Fibroblast of skin of right biceps (primary cell): ENCODE results near the gene HOXB6.

Source experiments
- DNase-seq: peaks from one replicate; pipeline ENCODE4 v3.0.0-alpha.2; 2013

Gene HOXB6

DNA sequence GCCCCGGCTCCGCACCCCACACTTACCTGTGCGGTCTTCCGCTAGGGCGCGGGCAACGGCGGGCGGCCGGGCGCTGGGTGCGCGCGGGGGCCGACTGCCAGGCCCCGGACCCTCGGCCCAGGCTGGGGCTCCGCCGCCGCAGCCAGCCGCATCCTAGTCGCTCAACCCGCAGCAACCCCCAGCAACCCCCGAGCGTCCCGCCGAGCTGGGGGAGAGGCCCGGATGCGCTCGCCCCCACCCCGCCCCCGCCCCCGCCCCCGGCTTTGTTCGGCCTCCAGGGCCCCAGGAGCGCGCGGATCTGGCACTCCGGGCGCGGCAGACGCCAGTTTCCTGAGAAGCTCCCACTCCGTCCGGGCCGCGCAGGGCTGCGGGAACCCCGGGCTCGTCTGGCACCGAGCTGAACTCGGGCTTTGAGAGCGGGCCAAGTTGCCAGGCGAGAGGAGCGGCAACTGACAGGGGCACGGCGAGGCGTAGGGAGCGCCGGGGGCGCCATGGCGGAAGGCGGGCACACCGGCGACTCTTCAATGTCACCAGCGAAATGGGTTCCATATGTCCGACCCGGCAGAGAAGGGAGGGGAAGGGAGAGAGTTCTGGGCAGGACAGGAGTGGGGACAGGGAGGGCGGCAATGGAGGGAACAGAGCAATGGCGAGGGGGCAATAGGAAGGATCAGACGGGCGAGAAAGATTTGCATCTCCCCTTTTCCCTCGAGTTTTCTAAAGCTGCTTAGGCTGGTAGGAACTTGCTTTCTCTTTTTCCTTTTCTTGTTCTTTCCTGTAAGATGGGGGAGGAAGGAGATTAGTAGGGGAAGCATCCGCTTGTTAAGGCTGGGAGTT, 40.4 kb downstream of the HOXB6 start:
- DNase-seq = peak; percentile 57

DNA sequence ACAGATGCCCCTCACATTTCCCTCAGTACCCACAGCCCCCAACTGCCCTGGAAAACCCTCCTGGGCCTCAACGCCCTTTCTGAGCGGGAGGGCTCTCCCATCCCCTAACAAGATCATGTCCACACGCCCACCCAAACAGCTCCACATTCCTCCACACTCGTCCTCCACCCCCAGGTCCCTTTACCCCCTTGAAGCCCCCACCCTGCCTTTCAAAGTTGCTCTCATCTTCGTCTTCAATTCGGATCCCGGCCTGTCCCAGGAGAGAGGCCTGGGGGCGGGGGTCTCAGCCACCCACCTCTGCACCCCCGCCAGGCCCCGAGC, 41.0 kb downstream of the HOXB6 start:
- DNase-seq = no peak

DNA sequence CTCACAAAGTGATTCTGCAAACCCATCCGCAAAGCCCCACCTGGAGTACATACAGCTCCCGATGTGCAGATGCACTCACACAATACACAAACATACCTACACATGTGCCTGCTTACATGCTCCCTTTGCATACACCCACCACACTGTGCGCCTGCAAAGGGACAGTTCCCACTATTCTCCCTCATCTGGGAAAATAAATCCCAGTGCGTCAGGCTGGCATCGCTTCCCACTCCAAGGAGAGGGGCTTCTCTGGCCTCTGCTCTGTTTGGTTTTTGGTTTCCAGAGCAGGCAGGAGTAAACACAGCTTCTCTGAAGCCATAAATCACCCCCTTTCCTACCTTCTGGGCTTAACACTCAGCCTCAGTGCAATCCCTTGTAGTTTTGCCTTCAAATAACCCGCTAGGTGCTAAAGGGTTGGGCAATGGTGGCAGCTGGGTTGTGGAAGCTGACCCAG, 41.4 kb downstream of the HOXB6 start:
- DNase-seq = peak; percentile 58

DNA sequence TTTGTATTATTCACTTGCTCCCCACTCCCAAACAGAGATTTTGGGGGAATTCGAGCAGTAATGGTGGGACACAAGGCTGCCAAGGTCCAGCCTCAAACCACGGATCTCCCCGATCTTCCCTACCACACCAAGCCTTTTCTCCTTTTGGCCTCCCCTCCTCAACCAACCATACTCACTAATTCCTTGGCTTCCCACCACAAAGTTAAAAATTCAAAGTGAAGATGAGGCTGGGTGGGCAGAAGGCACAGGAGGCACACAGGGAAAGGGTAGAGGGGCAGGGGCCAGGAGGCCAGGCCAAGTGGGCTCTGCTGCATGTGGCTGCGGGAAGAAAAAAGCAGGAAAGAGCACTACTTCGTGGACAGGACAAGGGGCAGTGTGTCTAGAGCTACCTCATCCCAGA, 41.9 kb downstream of the HOXB6 start:
- no peak for DNase-seq

DNA sequence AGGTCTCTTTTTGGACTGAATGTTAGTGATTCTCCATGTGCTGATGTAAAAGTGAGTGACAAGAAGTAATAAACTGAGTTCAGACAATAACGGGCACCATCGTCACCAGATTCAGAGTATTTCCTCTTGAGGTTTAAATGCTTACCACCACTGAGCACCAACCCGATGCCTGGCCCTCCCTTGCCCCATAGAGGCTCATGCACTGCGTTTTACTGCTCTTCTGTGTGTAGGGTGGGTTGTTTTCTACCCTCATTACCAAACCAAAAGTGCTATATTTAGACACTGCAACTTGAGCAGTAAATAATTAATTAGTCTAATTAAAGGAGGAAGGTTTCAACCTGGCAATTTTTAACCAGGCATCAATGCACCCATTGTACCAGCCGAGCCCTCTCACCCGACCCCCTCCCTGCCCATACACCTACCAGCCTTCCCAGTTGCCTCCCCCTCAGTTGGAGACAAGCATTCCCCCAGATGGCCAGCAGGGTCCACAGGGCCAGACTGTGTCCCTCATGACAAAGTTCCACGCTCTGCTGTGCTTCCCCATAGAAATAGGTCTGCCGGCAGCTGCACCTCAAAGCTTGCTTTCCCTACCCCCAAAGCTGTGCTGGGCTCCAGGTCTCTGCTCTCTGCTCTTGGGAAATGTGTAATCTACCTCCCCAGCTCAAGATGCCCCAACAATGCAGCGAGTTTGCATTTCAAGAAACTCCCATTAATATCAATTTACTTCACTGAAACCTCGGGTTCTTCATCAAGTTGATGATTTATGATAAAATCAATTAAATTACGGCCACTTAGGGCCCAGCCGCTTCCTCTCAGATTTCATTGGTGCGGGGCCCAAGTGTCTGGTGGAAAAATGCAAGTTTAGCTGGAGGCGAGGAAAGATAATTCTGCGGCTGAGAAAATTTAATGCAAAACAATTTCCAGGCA, 42.6 kb downstream of the HOXB6 start:
- DNase-seq = peak; percentile 89

DNA sequence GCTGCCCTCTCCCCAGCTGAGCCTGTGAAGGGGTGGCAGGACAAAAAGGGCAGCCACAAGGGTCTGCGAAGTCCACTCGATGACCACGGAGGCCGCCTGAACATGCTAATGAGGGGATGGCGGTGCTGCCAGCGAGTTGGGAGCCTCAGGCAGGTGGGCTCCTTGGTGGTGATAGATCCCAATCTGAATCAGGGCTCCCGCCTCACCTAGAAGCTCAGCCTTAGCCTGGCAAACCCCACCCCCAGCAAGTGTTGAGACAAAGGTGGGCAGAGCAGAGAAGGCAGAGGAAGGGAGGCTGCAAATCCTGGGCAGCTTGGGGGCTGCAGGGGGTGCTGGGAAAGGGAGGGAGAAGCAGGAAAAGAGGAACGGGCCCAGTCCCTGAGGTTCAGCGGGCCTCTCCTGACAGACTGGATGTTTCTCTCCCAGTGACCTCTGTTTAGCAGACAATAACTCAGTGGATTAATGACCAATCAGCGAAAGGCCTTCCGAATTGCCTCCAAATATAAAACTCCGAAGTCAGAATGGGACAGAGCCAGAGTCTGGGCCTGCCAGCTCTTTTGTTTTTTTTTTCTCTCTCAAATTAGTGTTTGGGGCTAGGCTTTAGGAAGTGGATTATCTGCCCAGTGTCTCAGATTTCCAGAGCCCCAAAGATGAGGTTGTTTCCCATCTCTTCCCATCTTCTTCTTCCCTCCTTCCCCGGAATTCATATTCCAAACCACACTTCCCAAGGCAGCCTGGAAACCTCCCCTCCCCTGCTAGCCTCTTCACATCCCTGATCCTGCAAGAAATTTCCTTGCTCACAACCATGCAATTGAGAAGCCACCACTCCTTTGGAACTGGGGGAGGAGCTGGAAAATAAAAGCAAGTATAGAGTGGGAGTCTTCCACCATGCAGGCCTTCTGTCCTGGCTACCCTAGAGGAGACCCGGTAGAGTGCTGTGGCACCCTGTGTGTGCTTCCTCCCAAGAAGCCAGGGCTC, 44.7 kb downstream of the HOXB6 start:
- DNase-seq = peak; percentile 75

DNA sequence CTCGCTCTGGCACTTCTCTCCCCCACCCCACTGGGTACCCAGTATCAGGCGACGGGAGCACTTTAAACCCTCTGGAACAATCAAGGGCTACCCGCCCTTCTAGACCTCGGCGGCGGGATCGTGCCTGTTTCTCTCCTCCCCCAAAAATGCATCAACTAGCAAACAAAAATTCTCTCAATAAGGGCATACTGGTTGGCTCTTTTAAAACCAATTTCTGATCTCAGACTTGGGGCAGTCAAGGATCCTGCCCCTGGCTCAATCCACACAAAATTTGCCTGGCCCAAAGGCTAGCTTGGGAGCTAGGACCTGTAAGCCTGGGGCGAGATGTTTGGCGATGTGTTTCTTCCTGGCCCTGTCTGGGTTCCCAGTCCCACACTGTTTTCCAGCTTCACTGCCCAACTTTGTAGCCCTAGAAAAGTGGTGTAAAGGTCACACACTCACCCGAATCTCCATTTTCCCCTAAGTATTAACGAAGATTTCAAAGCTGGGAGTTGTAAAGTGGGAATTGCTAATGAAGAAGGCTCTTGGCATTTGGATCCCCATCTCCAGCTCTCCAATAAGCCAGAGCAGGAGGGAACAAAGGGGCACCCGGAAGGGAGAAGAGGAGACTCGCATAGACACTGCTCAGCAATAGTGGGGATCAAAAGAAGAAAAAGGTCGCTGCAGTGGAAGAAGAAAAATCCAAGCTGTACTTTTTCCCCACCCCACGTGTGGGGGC, 45.5 kb downstream of the HOXB6 start:
- no peak for DNase-seq

DNA sequence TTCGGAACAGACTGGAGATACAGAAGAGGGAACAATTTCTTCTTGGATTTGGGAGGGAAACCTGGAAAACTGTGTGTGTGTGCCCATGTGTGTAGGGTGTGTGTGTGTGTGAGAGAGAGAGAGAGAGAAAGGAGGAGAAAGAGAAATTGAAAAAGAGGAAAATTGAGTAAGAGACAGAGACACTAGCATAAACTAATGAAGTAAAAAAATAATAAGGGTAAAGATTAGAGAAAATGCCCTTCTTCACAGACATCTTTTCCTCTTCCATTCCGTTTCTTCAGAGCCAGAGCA, 46.0 kb downstream of the HOXB6 start:
- DNase-seq = no peak

DNA sequence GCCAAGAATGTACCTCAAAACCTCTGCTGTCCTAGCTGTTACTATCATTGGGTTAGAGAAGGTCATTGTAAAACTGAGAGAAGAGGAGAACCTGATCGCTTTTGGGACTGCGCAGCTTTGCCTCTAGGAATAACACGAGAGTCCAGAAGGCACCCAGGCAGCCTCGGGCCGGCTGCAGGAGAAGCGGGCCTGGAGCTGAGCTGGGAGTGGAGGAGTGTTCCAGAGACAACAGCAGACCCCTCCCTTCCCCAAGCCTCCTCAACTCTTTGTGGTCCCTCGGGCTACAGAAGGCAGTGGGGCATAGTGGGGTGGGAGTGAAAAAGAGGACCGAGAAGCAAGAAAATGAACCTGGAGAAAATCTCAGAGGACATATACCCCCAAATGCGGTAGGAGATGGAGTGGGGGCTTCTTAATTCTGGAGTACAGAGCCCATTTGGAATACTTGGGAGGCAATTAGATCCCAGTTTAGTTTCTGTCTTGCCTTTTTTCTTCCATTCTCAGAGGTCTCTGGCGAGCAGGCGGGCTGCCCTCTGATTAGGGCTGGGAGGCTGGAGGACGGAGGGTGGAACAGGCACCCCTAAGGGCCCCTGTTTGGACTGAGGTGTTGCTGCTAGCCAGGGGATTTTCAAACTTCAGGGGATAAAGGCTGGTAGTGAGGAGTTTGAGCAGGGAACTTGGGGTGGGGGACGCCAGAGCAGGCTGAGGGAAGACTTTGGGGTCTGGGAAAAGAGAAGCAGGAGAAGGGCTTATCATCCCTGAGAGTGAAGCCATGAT, 46.5 kb downstream of the HOXB6 start:
- no peak for DNase-seq

DNA sequence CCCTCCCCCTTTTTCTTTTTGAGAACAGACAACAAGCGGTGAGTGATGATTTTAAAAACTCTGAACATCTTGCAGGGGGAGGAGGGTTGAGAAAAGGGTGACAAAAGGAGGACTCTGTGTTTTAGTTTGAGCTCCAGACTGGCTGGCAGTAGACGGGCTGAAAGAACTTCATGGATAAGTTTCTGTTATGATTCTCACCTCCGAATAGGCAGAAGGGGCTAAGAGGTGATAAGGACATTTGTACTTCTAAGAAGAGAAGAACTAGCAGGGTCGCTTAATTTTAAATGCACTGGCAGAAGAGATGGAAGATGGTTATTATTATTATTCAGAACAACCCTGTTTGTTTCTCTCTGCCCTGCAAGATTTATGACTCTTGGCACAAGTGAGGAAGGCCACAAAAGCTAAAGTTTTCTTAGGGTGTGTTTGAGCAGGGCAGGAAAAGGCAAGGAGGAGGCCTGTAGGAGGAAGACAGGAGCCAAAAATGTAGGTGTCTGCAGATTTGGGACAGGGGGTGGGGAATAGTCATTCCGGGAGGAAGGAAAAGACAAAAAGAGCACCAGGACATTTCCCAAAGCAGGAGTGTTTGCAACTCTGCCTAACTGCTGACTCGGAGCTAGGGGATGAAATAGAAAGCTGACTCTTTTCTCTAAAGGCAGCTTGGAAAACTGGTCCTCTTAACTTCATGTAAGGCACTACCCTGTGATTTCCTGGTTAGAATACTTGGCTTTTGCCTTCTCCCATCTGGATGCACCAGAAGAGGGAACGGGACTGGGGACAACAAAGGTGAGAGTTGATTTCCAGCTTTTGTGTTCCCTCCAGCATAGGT, 48.0 kb downstream of the HOXB6 start:
- DNase-seq = peak; percentile 67

DNA sequence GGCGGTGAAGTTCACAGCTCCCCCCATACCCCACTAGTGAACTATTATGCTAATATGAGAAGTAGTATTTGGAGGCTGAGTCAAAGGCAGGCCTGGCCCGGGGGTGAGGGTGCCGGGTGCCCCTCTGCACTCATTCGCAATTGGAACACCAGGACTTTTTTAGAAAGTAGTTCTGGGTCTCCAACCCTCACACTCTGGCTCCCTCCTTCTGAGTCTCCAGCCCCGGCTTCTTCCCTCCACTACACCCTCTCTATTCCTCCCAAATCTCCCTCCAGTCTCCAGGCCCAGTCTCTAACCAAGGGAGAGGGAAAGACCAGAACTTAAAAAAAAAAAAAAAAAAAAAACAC, 48.6 kb downstream of the HOXB6 start:
- no peak for DNase-seq

DNA sequence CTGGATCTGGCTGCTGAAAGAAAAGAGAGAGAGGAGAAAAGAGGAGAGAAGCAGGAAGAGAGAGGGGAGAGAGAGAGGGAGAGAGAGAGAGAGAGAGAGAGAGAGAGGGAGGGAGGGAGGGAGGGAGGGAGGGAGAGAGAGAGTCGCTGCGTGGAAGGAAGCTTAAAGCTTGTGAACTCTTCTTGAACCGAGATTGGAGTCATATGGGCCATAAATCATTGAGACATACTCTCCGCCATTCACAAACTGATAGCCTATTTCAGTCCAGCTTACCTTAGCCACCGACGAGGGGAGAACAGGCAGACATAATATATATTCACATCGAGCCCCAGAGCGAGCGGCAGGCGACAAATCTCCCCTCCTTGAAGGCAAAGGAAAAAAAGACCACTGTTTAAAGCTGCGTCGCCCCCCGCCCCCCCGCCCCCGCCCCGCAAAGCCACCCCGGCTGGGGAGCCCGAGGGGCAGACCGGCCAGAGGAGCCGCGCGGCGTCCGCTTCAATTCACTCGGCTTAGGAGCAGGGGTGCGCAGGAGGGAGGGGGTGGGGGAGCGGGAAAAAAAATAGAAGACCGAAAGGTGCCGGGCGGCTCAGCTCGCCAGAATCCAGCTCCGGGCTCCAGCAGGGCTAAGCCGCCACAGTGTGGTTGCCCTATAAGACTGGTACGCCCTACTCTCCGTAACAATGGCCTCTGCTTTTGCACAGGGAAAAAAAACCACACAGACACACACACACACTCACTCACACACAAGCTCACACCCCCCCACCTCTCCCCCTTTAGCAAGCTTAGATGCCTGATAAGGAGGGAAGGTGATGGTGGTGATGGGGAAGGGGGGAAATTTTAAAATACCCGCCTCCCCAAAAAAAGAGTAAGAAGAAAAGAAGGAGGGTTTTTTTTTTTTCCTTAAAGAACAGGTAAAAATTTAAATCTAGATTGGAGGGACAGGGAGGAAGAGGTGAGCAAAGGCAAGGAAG, 49.2 kb downstream of the HOXB6 start:
- peak; percentile 98 for DNase-seq

DNA sequence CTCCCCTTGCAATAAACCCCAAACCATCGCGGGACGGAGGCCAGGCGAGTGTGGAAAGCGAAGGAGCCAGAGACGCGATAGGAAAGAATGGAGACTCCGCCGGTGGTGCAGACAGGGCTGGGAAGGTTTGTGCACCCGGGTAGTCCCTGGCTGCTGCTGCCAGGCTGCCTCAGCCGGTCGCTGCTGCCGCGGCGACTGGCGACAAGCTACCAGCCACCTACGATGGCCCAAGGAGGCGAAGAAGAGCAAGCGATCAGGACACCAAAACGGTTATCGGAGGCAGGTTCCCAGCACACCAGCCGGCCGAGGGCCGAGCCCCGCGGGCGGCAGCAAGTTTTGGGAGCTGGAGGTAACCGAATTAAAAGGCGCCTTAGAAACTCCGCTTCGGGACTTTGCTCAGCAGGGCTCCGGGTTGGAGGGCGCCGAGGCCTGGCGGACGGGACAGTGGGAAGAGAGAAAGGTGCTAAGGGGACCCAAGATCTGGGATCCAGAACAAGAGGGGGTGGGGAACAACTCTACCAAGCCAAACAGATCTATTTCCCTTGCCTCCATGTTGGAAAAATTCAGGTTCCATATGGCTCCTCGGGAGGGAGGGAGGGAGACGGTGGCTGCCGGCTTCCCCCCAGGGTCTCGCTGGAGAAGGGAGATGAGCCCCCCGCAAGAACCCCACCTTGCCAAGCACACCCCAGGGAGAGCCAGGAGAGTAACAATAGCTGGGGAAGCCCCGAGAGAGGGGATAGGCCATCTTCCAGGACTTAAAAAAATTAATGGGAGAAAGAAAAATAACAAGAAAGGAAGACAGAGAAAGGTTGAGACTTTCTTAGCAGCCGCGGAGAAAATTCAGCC, 50.2 kb downstream of the HOXB6 start:
- peak; percentile 45 for DNase-seq

DNA sequence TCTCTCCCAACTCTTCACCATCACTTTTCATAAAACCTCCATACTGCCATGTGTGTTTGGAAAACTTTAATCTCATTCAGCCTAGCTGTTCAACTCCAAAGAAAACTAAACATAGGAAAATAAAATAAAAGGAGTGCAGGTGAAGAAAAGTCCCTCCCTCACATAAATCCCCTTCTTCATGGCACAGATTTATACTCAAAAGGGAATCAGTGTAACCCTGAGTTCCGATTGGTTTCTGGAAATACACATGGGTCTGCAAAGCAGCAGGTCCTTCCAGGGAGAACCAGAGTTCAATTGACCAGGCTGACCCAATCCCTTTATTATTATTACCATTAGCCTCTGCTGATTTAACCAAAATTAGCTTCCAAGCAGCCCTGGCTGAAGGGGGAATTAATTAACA, 51.0 kb downstream of the HOXB6 start:
- peak; percentile 17 for DNase-seq

DNA sequence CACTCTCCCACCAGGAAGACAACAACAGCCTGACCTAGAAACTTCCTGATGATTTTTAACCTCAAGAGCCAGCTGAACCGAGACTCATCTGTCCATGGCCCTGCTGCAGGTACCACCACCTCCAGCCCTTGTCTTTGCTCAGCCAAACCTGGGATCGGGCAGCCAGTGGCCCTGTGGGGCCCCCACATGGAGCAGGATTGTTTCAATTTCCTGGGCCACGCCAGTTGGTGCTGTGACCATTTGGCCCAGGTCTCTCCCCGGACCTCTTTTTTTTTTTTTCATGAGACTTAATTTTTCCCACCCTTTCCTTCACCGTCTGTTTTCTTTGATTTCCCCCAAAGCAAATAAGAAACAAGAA, 51.6 kb downstream of the HOXB6 start:
- no peak for DNase-seq

DNA sequence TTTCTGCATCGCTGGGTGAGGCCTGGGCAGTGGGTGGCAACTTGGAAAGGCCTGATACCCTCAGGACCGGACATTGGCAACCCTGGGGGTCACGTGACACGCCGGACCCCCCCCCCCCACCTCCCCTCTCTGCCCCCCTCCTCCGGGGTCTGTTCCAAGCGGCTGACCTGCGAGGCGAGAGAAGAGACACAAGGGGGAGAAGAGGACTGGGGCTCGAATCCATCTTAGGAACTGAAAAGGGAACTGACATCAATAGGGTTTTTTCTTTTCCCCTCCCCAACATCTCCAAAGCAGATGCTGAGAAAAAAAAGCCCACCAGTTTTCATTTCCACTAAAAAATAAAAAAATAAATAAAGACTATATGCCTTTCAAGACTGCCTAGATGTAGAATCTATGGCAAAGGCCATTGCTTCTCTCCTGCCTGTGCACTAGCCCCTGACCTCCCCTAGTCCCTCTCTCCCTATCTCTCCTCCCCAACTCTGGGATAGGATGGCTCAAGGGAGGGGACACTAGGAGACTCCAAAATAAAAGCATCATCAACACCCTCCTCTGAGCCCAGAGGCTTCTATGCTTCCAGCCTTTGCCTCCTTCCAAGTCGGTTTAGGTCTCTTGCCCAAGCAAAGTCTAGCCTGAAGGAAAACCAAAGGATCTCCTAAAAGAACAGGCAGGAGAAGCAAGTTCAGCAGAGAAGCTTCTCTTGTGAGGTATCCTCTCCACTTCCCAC, 52.2 kb downstream of the HOXB6 start:
- DNase-seq = peak; percentile 66

DNA sequence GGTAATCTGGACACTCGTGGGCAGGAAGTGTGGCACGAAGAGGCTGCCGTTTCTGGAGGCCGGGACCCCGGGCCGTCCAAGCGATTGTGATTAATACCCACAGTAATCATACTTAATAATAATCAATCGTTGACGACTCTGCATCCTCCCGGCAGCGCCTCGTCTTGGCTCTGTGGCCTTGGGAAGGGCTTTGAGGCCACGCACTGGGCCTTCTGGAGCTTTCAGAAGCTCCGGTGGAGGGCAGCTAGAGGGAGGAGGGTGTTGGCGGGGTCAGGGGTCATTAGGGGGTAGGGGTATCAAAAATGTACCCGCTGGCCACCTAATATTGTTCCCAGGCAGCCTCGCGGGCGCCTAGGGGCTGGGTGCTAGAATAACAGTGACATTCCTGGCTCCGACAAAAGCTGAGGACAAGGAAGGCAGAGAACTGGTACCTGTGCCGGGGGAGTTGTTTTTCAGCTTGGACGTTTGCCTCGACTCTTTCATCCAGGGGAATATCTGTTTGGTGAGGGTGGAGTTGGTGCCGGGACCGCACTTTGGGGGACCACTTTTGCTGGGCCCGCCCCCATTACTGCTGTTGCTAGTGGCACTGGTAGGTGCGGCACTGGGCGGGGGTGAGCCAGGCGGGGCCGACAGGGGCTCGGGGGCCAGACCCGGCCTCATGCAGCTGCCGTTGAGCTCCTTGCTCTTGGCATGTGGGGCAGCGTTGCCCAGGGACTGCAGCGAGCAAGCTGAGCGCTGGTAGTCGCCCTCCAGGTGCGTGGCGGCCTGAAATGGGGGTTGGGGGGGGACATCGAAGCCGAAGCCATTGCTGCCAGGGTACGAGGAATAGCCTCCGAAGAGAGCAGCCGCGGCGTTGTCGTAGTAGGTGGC, 53.0 kb downstream of the HOXB6 start:
- DNase-seq = peak; percentile 43
